Heart right ventricle (tissue), 16 donors: Measurements from ENCODE around the gene PLPP1. TPM values are rescaled to one million over a fixed set of nuclear protein-coding genes. Genes with fewer than 3 reads are reported as not detected.

ENCODE experiments used
- ATAC-seq, 8 donors: fragments of 200-7000 bp; cut with Tn5 transposase; one replicate each; pipeline ENCODE4 v1.9.1; 2020; ENCODE audit warnings: mild to moderate bottlenecking in 8 of 8, moderate library complexity in 8 of 8, moderate number of reproducible peaks in 1 of 8
- DNase-seq, 2 donors: peaks; one replicate each; pipeline ENCODE4 v3.0.0-alpha.2; 2020
- H3K27ac ChIP-seq, 10 donors: fragments of 200-600 bp; sonication (generic) in 2 of 10; one replicate each; pipeline versions ENCODE4 v1.5.0 to v1.8.0; 2020 to 2022; ENCODE audit warnings: mild to moderate bottlenecking in 3 of 10
- H3K27me3 ChIP-seq, 7 donors: fragments of 200-600 bp; one replicate each; pipeline ENCODE4 v1.8.0; 2021 to 2022; ENCODE audit warnings: mild to moderate bottlenecking in 2 of 7
- H3K36me3 ChIP-seq, 9 donors: fragments of 200-600 bp; sonication (generic) in 1 of 9; one replicate each; pipeline versions ENCODE4 v1.5.0 to v1.8.0; 2020 to 2022; ENCODE audit warnings: mild to moderate bottlenecking in 2 of 9
- H3K4me1 ChIP-seq, 9 donors: fragments of 200-600 bp; sonication (generic) in 1 of 9; one replicate each; pipeline versions ENCODE4 v1.5.0 to v1.8.0; 2020 to 2022; ENCODE audit warnings: mild to moderate bottlenecking in 4 of 9
- H3K4me3 ChIP-seq, 10 donors: fragments of 200-600 bp; sonication (generic) in 2 of 10; one replicate each; pipeline versions ENCODE4 v1.5.0 to v1.8.0; 2020 to 2022; ENCODE audit warnings: mild to moderate bottlenecking in 7 of 10, moderate library complexity in 2 of 10
- H3K9me3 ChIP-seq, 11 donors: fragments of 200-600 bp in 10 of 11; sonication (generic) in 2 of 11; one replicate each; pipeline versions ENCODE4 v1.5.0 to v1.8.0; 2013 to 2022; ENCODE audit warnings: mild to moderate bottlenecking in 2 of 11, control low read depth in 1 of 11, moderate library complexity in 1 of 11
- WGBS, 2 donors: extraction: QIAGEN DNeasy Blood & Tissue Kit; methylation state at CpG; one replicate each; pipeline ENCODE4 v1.1.7; 2013; ENCODE audit warnings: inconsistent platforms in 1 of 2; 5-methylcytosine and 5-hydroxymethylcytosine counted together
- intact Hi-C, 10 donors: fragments of 100-400 bp; cut with DNase I; formaldehyde crosslinking; loops; one replicate each; pipeline versions ENCODE4 v1.11.1 to v1.14.2; 2022
- polyA plus RNA-seq, 2 donors: library from polyadenylated mRNA; stranded (reverse); fragments of 200-250 nt; gene quantifications; one replicate each; pipeline ENCODE4 v1.2.3, GENCODE V29; 2013
- total RNA-seq, 10 donors: library from RNA; stranded (reverse); fragmentation: NEBNext Ultra II Directional in 3 of 10; extraction: Animal tissue kit (Norgen Biotek cat#: 25700) in 3 of 10; gene quantifications; one replicate each; pipeline versions ENCODE4 v1.2.1 to v1.2.4, GENCODE V29; 2021 to 2023
- TF ChIP-seq, protein P1 (sequence below), 9 donors: fragments of 200-600 bp; sonication (generic) in 2 of 9; IDR thresholded peaks; one replicate each; pipeline versions ENCODE4 v1.5.0 to v1.8.0; 2021 to 2022; ENCODE audit warnings: antibody characterized with exemption in 9 of 9, mild to moderate bottlenecking in 5 of 9, moderate library complexity in 1 of 9
- donor health status: Arrhythmogenic right ventricular cardiomyopathy.
- donor health status: ischemic (EF 13 %, LVEDD 7.1; RV severe dilation, severe dysfunction).
- donor health status: healthy with polysubstance abuse.
- donor health status: DM: no; HTN: yes; CAD: no.
- donor health status: DM: no; HTN: no; CAD: no.
- donor health status: ischemic (EF 25% LVEDD 6.9; RV normal size, moderate dysfunction).
- donor health status: ischemic (EF 25% LVEDD 5.7; RV mildly dilated, moderate dysfunction).
- donor health status: healthy.
- donor health status: DM: yes; HTN: yes; CAD: no.
- donor health status: Ischemic cardiomyopathy.
- donor health status: ischemic (EF 35%, LVEDD 5.7; RV mildly dilated, moderate dysfunction).
- donor health status: nonischemic (EF 11% LVEDD 7.7; RV severe dilation, severe dysfunction).
- donor health status: DM: yes; HTN: yes; CAD: no.
- donor health status: PGD.
- donor health status: ischemic (EF 29% LVEDD 5.4; RV normal size, mild dysfunction).
- donor health status: nonischemic (EF 23%, LVEDD 6.1; RV moderate dilation, normal function).

The PLPP1 gene
- total and polyA plus RNA-seq, 12 donors: 58.7 to 111 (median 77.4) TPM

- Histone ChIP-seq H3K27ac (no peak overlapping the region), H3K27me3 (no peaks in the 10 kb centered on the region), H3K4me1 (peaks cover 0 to 15% (median 0%) of the 10 kb centered on the region in 9 donors), H3K4me3 (no peak overlapping the region), H3K36me3 (peaks cover 0 to 69% (median 14%) of the 10 kb centered on the region in 9 donors), H3K9me3 (peaks cover 0 to 24% (median 10%) of the 10 kb centered on the region in 11 donors)
- ATAC-seq (no peak), DNase-seq (no peak)
- intact Hi-C loops: loop anchor here in 1 of 10 donors (5.0 kb wide), 1 partner anchor 46 kb away; no protein-coding TSS in a partner anchor
- TF ChIP-seq, protein P1, sequence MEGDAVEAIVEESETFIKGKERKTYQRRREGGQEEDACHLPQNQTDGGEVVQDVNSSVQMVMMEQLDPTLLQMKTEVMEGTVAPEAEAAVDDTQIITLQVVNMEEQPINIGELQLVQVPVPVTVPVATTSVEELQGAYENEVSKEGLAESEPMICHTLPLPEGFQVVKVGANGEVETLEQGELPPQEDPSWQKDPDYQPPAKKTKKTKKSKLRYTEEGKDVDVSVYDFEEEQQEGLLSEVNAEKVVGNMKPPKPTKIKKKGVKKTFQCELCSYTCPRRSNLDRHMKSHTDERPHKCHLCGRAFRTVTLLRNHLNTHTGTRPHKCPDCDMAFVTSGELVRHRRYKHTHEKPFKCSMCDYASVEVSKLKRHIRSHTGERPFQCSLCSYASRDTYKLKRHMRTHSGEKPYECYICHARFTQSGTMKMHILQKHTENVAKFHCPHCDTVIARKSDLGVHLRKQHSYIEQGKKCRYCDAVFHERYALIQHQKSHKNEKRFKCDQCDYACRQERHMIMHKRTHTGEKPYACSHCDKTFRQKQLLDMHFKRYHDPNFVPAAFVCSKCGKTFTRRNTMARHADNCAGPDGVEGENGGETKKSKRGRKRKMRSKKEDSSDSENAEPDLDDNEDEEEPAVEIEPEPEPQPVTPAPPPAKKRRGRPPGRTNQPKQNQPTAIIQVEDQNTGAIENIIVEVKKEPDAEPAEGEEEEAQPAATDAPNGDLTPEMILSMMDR (IDR thresholded peaks at IDR 0.05): no peak
- 94 to 96% methylated on average over 2 of the region's 2 CpGs for WGBS, 2 donors
Measured at GRCh38 chr5:55387865-55388264, 146.9 kb downstream of the PLPP1 start.

DNA sequence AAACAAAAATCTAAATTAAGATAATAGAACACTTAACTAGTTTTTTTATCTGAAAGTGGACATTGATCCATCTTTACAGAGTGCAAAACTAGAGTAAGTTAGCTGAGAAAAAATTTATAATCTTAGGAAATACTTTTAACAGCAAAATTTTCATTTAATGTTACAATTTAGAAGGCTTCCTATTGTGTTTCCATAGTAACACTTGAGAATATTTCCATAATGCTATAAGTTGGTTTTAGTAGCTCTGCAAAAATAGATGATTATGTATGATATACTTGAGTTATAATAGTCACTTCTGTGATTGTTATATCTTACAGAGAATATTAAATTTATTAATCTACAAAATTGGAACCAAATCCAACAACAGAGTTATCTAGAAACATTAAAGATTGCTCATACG lies 148.4 kb downstream of the PLPP1 start:
- no peak for ATAC-seq
- DNase-seq: no peak
- Histone ChIP-seq H3K36me3 (peaks cover 0 to 68% (median 17%) of the 10 kb centered on the region in 9 donors), H3K27ac (no peak overlapping the region), H3K4me1 (peaks cover 0 to 15% (median 0%) of the 10 kb centered on the region in 9 donors), H3K27me3 (no peaks in the 10 kb centered on the region), H3K9me3 (peaks cover 0 to 28% (median 12%) of the 10 kb centered on the region in 11 donors), H3K4me3 (no peak overlapping the region)
- TF ChIP-seq, protein P1 (IDR thresholded peaks at IDR 0.05): no peak
- intact Hi-C loops: loop anchor here in 1 of 10 donors (5.0 kb wide), 1 partner anchor 44 kb away; no protein-coding TSS in a partner anchor
- 82 to 87% methylated on average over 1 of the region's 1 CpG for WGBS, 2 donors

GRCh38 chr5:55385846-55386245 lies 148.9 kb downstream of the PLPP1 start:
- DNase-seq (no peak), ATAC-seq (no peak)
- Histone ChIP-seq H3K4me1 (peaks cover 0 to 15% (median 0%) of the 10 kb centered on the region in 9 donors), H3K27ac (no peak overlapping the region), H3K4me3 (no peak overlapping the region), H3K9me3 (peaks cover 0 to 28% (median 12%) of the 10 kb centered on the region in 11 donors), H3K27me3 (no peaks in the 10 kb centered on the region), H3K36me3 (peaks cover 0 to 72% (median 17%) of the 10 kb centered on the region in 9 donors)
- TF ChIP-seq, protein P1 (IDR thresholded peaks at IDR 0.05): no peak
- 87 to 93% methylated on average over 3 of the region's 3 CpGs for WGBS, 2 donors
- intact Hi-C loops: loop anchor here in 1 of 10 donors (5.0 kb wide), 1 partner anchor 44 kb away; no protein-coding TSS in a partner anchor

GRCh38 chr5:55385227-55385626 lies 149.5 kb downstream of the PLPP1 start:
- 95 to 100% methylated on average over 1 of the region's 1 CpG for WGBS, 2 donors
- Histone ChIP-seq H3K9me3 (peaks cover 0 to 28% (median 12%) of the 10 kb centered on the region in 11 donors), H3K36me3 (peaks cover 0 to 72% (median 17%) of the 10 kb centered on the region in 9 donors), H3K27me3 (no peaks in the 10 kb centered on the region), H3K27ac (no peak overlapping the region), H3K4me3 (no peak overlapping the region), H3K4me1 (peaks cover 0 to 10% (median 0%) of the 10 kb centered on the region in 9 donors)
- DNase-seq: no peak
- intact Hi-C loops: loop anchor here in 1 of 10 donors (5.0 kb wide), 1 partner anchor 43 kb away; no protein-coding TSS in a partner anchor
- TF ChIP-seq, protein P1 (IDR thresholded peaks at IDR 0.05): no peak
- no peak for ATAC-seq
